ENCODE data around the gene CD7.

- TF ChIP-seq, protein P1, sequence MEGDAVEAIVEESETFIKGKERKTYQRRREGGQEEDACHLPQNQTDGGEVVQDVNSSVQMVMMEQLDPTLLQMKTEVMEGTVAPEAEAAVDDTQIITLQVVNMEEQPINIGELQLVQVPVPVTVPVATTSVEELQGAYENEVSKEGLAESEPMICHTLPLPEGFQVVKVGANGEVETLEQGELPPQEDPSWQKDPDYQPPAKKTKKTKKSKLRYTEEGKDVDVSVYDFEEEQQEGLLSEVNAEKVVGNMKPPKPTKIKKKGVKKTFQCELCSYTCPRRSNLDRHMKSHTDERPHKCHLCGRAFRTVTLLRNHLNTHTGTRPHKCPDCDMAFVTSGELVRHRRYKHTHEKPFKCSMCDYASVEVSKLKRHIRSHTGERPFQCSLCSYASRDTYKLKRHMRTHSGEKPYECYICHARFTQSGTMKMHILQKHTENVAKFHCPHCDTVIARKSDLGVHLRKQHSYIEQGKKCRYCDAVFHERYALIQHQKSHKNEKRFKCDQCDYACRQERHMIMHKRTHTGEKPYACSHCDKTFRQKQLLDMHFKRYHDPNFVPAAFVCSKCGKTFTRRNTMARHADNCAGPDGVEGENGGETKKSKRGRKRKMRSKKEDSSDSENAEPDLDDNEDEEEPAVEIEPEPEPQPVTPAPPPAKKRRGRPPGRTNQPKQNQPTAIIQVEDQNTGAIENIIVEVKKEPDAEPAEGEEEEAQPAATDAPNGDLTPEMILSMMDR (IDR thresholded peaks at IDR 0.05), result no peak
- no peak for TF ChIP-seq EZH2 (IDR thresholded peaks at IDR 0.05; ENCODE audit: borderline replicate concordance, insufficient read depth, low read depth, low read length, poor library complexity, severe bottlenecking)
Observed at GRCh38 chr17:82329683-82330321, 12.4 kb upstream of the CD7 start.
